Endothelial cell of umbilical vein (primary cell): Measurements from ENCODE around the gene AGO4. TPM values are rescaled to one million over a fixed set of nuclear protein-coding genes. Genes with fewer than 3 reads are reported as not detected.
A peak's percentile ranks its signal among the peaks of the same experiment; 100 is the strongest.

Experiments
- BruUV-seq: library from RNA; stranded (reverse); fragments of 400-500 nt; replicated peaks from 2 replicates; lab custom pipeline; 2021; lab: Mats Ljungman, UMichigan
- CTCF ChIA-PET: fragments of 300-600, 350-600 bp; sonication (Branson Sonifier 250); formaldehyde crosslinking; loops from one replicate; lab custom pipeline; 2021; ENCODE audit warnings: antibody characterized with exemption, inconsistent platforms; lab: Charles Lee
- POLR2A ChIA-PET: fragments of 300-600, 350-600 bp; sonication (Branson Sonifier 250); formaldehyde crosslinking; loops from one replicate; lab custom pipeline; 2021; ENCODE audit warnings: antibody characterized with exemption, inconsistent platforms; lab: Charles Lee
- DNase-seq: peaks from one replicate; pipeline ENCODE4 v3.0.0-alpha.2; 2011; ENCODE audit warnings: low read depth, low spot score
- FAIRE-seq: peaks from 2 replicates; lab custom pipeline; 2011; peaks lifted over from hg19 to GRCh38; lab: Jason Lieb, UNC
- H2AFZ ChIP-seq: 2 replicates; pipeline ENCODE4 v1.6.0; 2012; ENCODE audit warnings: low read depth, low read length, control low read depth, inconsistent platforms
- H3K27ac ChIP-seq: 2 replicates; pipeline ENCODE4 v1.5.1; 2011; ENCODE audit warnings: low read depth, mild to moderate bottlenecking, control low read depth, low read length, moderate library complexity; ENCODE audit not compliant: insufficient read depth
- H3K27me3 ChIP-seq, 2 experiments: 2 replicates each; pipeline versions ENCODE4 v1.6.0 to v1.6.1; 2011; ENCODE audit warnings: low read length in 2 of 2, mixed read lengths in 1 of 2; ENCODE audit not compliant: control insufficient read depth in 2 of 2, insufficient read depth in 2 of 2
- H3K36me3 ChIP-seq, 2 experiments: 2 replicates in 1 of 2; 3 replicates in 1 of 2; pipeline ENCODE4 v1.5.1; 2011; ENCODE audit warnings: low read length in 2 of 2, mild to moderate bottlenecking in 1 of 2, moderate library complexity in 1 of 2; ENCODE audit not compliant: control insufficient read depth in 2 of 2, insufficient read depth in 2 of 2; ENCODE audit errors: extremely low read depth in 1 of 2
- H3K4me1 ChIP-seq: 3 replicates; pipeline ENCODE4 v1.5.1; 2011; ENCODE audit warnings: mild to moderate bottlenecking, low read length; ENCODE audit not compliant: control insufficient read depth, insufficient read depth; ENCODE audit errors: extremely low read depth
- H3K4me2 ChIP-seq: 2 replicates; pipeline ENCODE4 v1.6.1; 2011; ENCODE audit warnings: low read length, control low read depth, mixed read lengths; ENCODE audit not compliant: insufficient read depth
- H3K4me3 ChIP-seq, 3 experiments: fragments of 200-600 bp in 1 of 3; sonication (generic), shearing (Covaris generic) in 1 of 3; replicated peaks in 1 of 3; 2 replicates each; pipeline ENCODE4 v1.5.1; 2011 to 2016; ENCODE audit warnings: control low read depth in 3 of 3, low read length in 3 of 3, mild to moderate bottlenecking in 2 of 3, inconsistent platforms in 1 of 3, low read depth in 1 of 3, moderate library complexity in 1 of 3; ENCODE audit not compliant: insufficient read depth in 1 of 3
- H3K79me2 ChIP-seq: 2 replicates; pipeline ENCODE4 v1.6.0; 2012; ENCODE audit warnings: low read length, inconsistent platforms; ENCODE audit not compliant: control insufficient read depth, insufficient read depth
- H3K9ac ChIP-seq: replicated peaks from 2 replicates; pipeline ENCODE3; 2011; ENCODE audit warnings: low read length, control low read depth; ENCODE audit not compliant: insufficient read depth; ENCODE audit errors: extremely low read depth
- H3K9me1 ChIP-seq: replicated peaks from 3 replicates; pipeline ENCODE4 v1.6.0; 2011; ENCODE audit warnings: mild to moderate bottlenecking, low read length; ENCODE audit not compliant: control insufficient read depth, insufficient read depth; ENCODE audit errors: extremely low read depth
- H3K9me3 ChIP-seq: replicated peaks from 2 replicates; pipeline ENCODE4 v1.5.1; 2012; ENCODE audit warnings: low read length, inconsistent platforms; ENCODE audit not compliant: control insufficient read depth, insufficient read depth
- H4K20me1 ChIP-seq: replicated peaks from 2 replicates; pipeline ENCODE3; 2011; ENCODE audit warnings: mild to moderate bottlenecking, low read length; ENCODE audit not compliant: control insufficient read depth, insufficient read depth; ENCODE audit errors: extremely low read depth
- CTCF ChIP-seq, 2 donors: IDR thresholded peaks; 1 replicate in 1 of 2; 2 replicates in 1 of 2; pipeline ENCODE4 v1.5.1; 2011; ENCODE audit warnings: low read length in 2 of 2, mild to moderate bottlenecking in 2 of 2, moderate library complexity in 2 of 2, control low read depth in 1 of 2, inconsistent platforms in 1 of 2, low read depth in 1 of 2; ENCODE audit not compliant: insufficient read depth in 1 of 2; ENCODE audit errors: extremely low read depth in 1 of 2
- EZH2 ChIP-seq: IDR thresholded peaks from 2 replicates; pipeline ENCODE4 v1.6.1; 2012; ENCODE audit warnings: borderline replicate concordance, low read depth, mild to moderate bottlenecking, moderate library complexity, low read length, inconsistent platforms; ENCODE audit not compliant: severe bottlenecking
- FOS ChIP-seq: IDR thresholded peaks from 2 replicates; pipeline ENCODE4 v1.6.1; 2011; ENCODE audit warnings: mild to moderate bottlenecking, low read length, moderate library complexity, borderline replicate concordance; ENCODE audit not compliant: insufficient read depth
- GATA2 ChIP-seq: IDR thresholded peaks from 2 replicates; pipeline ENCODE4 v1.7.0; 2011; ENCODE audit warnings: low read depth, mild to moderate bottlenecking, moderate library complexity, mixed read lengths, low read length; ENCODE audit not compliant: insufficient read length, insufficient read depth
- JUN ChIP-seq: IDR thresholded peaks from 2 replicates; pipeline ENCODE4 v1.6.1; 2011; ENCODE audit warnings: borderline replicate concordance, low read depth; ENCODE audit not compliant: insufficient read length, insufficient read depth
- MAX ChIP-seq: IDR thresholded peaks from 2 replicates; pipeline ENCODE4 v1.6.1; 2011; ENCODE audit not compliant: insufficient read depth, insufficient read length
- MYC ChIP-seq: IDR thresholded peaks from one replicate; pipeline ENCODE4 v1.6.1; 2011; ENCODE audit warnings: mild to moderate bottlenecking, low read depth, low read length
- POLR2A ChIP-seq: IDR thresholded peaks from 2 replicates; pipeline ENCODE4 v1.6.1; 2012; ENCODE audit warnings: low read depth, mild to moderate bottlenecking, control low read depth, low read length
- POLR2AphosphoS5 ChIP-seq: IDR thresholded peaks from 2 replicates; pipeline ENCODE4 v1.6.1; 2012; ENCODE audit warnings: low read depth, mild to moderate bottlenecking, control low read depth, low read length, moderate library complexity; ENCODE audit not compliant: insufficient read depth
- dilution Hi-C: fragments of 300-500 bp; cut with MboI; formaldehyde crosslinking; loops from one replicate; pipeline ENCODE4 v1.15.0; 2019; ENCODE audit warnings: low sequenced_read_pairs; ENCODE audit not compliant: extremely low pct_ligation_motif_present
- intact Hi-C: fragments of 100-400 bp; cut with micrococcal nuclease; formaldehyde crosslinking; loops from one replicate; pipeline ENCODE4 v1.10.0; 2022
- polyA plus RNA-seq, 4 experiments: library from polyadenylated mRNA; depleted of rRNA in 3 of 4; stranded (reverse) in 3 of 4; unstranded in 1 of 4; fragments of >200 nt; gene quantifications; 2 replicates each; pipeline versions ENCODE4 v1.2.1 to v1.2.3, GENCODE V29; 2011 to 2012; ENCODE audit warnings: missing spikeins in 1 of 4
- total RNA-seq: library from RNA; stranded (reverse); gene quantifications from 2 replicates; pipeline ENCODE4 v1.2.3, GENCODE V29; 2021

Gene AGO4
- total and polyA plus RNA-seq, 2 donors (not counting 3 experiments of a cell fraction or from before 2014, with no cell fraction given) = 11.1 to 19.8 TPM

- FAIRE-seq = no peak
- intact Hi-C loops (no loop called here), dilution Hi-C loops (no loop called here)
- Histone ChIP-seq H3K4me3 (no peak overlapping the region), H3K4me1 (peaks cover 25% of the 10 kb centered on the region), H2AFZ (no peak overlapping the region), H4K20me1 (no peaks in the 10 kb centered on the region), H3K79me2 (peaks cover 28% of the 10 kb centered on the region), H3K27ac (peak overlapping the region; percentile 11), H3K4me2 (peak overlapping the region; percentile 81), H3K9me3 (no peaks in the 10 kb centered on the region), H3K36me3 (peaks cover 0 to 5% of the 10 kb centered on the region in 2 experiments), H3K9me1 (no peaks in the 10 kb centered on the region), H3K27me3 (no peaks in the 10 kb centered on the region), H3K9ac (no peak overlapping the region)
- ChIA-PET POLR2A (no interaction called here), CTCF (interaction anchor here (1.1 to 2.4 kb wide), 4 partner anchors 10 to 48 kb away, joined by 3 to 7 read pairs (median 5); no protein-coding TSS in a partner anchor)
- DNase-seq = no peak
- TF ChIP-seq FOS (no peak), POLR2AphosphoS5 (no peak), POLR2A (no peak), EZH2 (no peak), GATA2 (no peak), MAX (no peak), JUN (no peak), MYC (no peak), CTCF (IDR thresholded peaks at IDR 0.05; ENCODE audit: extremely low read depth in 1 of 2, insufficient read depth in 1 of 2, low read depth in 1 of 2, low read length in 2 of 2) (no peak)
- BruUV-seq = no TSS peak
Measured at GRCh38 chr1:35763201-35763600, 44.6 kb upstream of the AGO4 start.
